Sigmoid colon (tissue), 4 donors: Measurements from ENCODE around the gene ZNF248.

ENCODE experiments used
- POLR2A ChIP-seq, 2 donors: fragments of 450-650 bp; IDR thresholded peaks; one replicate each; pipeline ENCODE4 v1.6.1; 2016; ENCODE audit warnings: antibody characterized with exemption in 2 of 2, mild to moderate bottlenecking in 2 of 2, moderate library complexity in 2 of 2
- POLR2AphosphoS5 ChIP-seq, 4 donors: sonication (generic); formaldehyde crosslinking; IDR thresholded peaks; one replicate each; pipeline ENCODE4 v1.6.1; 2017; ENCODE audit warnings: antibody characterized with exemption in 4 of 4

GRCh38 chr10:37895674-37896073 lies 38.3 kb upstream of the ZNF248 start:
- TF ChIP-seq POLR2A (IDR thresholded peaks at IDR 0.05) (no peak), POLR2AphosphoS5 (IDR thresholded peaks at IDR 0.05) (no peak)
